Bronchial epithelial cell (primary cell): Measurements from ENCODE around the gene CUBN. TPM values are rescaled to one million over a fixed set of nuclear protein-coding genes. Genes with fewer than 3 reads are reported as not detected.

Source experiments
- DNase-seq: peaks from one replicate; pipeline ENCODE4 v3.0.0-alpha.2; 2010; ENCODE audit warnings: low read depth
- FAIRE-seq: peaks from 2 replicates; lab custom pipeline; 2011; peaks lifted over from hg19 to GRCh38; lab: Jason Lieb, UNC
- H3K27me3 ChIP-seq: 2 replicates; pipeline ENCODE4 v1.5.1; 2011; ENCODE audit warnings: low read length; ENCODE audit not compliant: control insufficient read depth, insufficient read depth
- H3K36me3 ChIP-seq: 2 replicates; pipeline ENCODE4 v1.5.1; 2011; ENCODE audit warnings: low read length; ENCODE audit not compliant: control insufficient read depth, insufficient read depth
- H3K4me3 ChIP-seq: 2 replicates; pipeline ENCODE4 v1.5.1; 2011; ENCODE audit warnings: mild to moderate bottlenecking, low read depth, low read length, control low read depth
- CTCF ChIP-seq: IDR thresholded peaks from 2 replicates; pipeline ENCODE4 v1.5.1; 2011; ENCODE audit warnings: mild to moderate bottlenecking, moderate library complexity, low read length, control low read depth, inconsistent platforms; ENCODE audit not compliant: insufficient read depth, severe bottlenecking
- total RNA-seq: library from RNA; depleted of rRNA; stranded (reverse); fragments of >200 nt; gene quantifications from 2 replicates; pipeline ENCODE4 v1.2.1, GENCODE V29; 2014

CUBN gene
- total RNA-seq, 1 donor from 2014 or later, result 0.53 TPM

GRCh38 chr10:16907687-16908086, 221.9 kb downstream of the CUBN start:
- no peak overlapping the region for H3K4me3 ChIP-seq
- no peak for DNase-seq
- H3K27me3 ChIP-seq, result no peaks in the 10 kb centered on the region
- H3K36me3 ChIP-seq, result no peaks in the 10 kb centered on the region
- no peak for FAIRE-seq
- TF ChIP-seq CTCF, result no peak

GRCh38 chr10:16905320-16905719, 224.3 kb downstream of the CUBN start:
- FAIRE-seq, result peak; percentile 82
- no peak for DNase-seq
- TF ChIP-seq CTCF, result no peak
- Histone ChIP-seq H3K4me3 (no peak overlapping the region), H3K27me3 (no peaks in the 10 kb centered on the region), H3K36me3 (no peaks in the 10 kb centered on the region)

GRCh38 chr10:16904639-16905061, 225.0 kb downstream of the CUBN start:
- Histone ChIP-seq H3K27me3 (no peaks in the 10 kb centered on the region), H3K36me3 (no peaks in the 10 kb centered on the region), H3K4me3 (no peak overlapping the region)
- FAIRE-seq (no peak), DNase-seq (no peak)
- no peak for TF ChIP-seq CTCF

DNA sequence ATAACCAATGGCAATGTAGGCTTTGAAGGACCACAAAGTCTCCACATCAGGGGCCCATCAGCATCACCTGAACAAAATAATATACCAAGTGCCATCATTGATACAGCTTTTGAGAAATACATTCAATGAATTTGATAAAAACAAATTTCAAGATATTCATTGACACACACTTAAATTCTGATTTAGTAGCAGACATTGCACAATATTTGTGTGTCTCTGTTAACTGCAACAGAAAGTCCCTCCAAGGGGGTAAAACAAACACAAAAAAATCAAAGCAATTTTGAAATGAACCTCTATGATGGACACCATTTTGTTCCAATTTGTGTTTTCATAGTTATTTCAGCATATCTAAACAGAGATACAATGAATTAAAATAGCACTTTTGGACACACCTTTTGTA, 225.6 kb downstream of the CUBN start:
- DNase-seq (no peak), FAIRE-seq (no peak)
- no peak for TF ChIP-seq CTCF
- Histone ChIP-seq H3K27me3 (no peaks in the 10 kb centered on the region), H3K36me3 (no peaks in the 10 kb centered on the region), H3K4me3 (no peak overlapping the region)

DNA sequence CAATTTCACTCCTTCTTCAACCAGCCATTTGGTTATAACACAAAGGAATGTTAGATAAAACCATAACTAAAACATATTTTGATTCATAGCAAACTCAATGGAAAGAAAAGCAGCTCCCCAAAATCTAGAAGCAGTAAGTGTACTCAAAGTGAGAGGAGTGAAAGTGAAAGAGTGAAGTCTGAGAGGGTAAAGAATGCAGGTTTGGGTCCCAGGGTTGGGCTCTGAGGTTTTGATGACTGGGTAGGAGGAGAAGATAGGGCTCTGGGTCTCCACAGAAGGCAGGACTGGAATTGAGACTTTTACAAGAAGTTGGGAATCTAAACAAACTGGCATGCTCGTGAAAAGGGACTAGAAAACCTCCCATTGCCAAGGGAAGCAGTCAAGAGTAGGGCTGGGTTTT, 227.0 kb downstream of the CUBN start:
- no peak for TF ChIP-seq CTCF
- Histone ChIP-seq H3K27me3 (no peaks in the 10 kb centered on the region), H3K4me3 (no peak overlapping the region), H3K36me3 (no peaks in the 10 kb centered on the region)
- DNase-seq, result no peak
- FAIRE-seq, result no peak

- peak; percentile 50 for FAIRE-seq
Observed at GRCh38 chr10:16901106-16901505, 228.5 kb downstream of the CUBN start.

More at GRCh38 chr10:16901106-16901505, 228.5 kb downstream of the CUBN start:
- H3K27me3 ChIP-seq, result no peaks in the 10 kb centered on the region
- H3K36me3 ChIP-seq, result no peaks in the 10 kb centered on the region
- DNase-seq, result no peak
- TF ChIP-seq CTCF, result no peak
- no peak overlapping the region for H3K4me3 ChIP-seq
